Parathyroid adenoma (tissue), 2 donors: Measurements from ENCODE around the gene GNAS-AS1.
A peak's percentile ranks its signal among the peaks of the same experiment; 100 is the strongest.

ENCODE experiments used
- H2AFZ ChIP-seq: fragments of 300-600 bp; sonication (generic); one replicate; pipeline ENCODE4 v1.7.0; 2017; ENCODE audit warnings: antibody characterized with exemption, mild to moderate bottlenecking
- H3K27ac ChIP-seq: fragments of 300-600 bp; sonication (generic); one replicate; pipeline ENCODE4 v1.7.0; 2017
- H3K27me3 ChIP-seq: fragments of 300-600 bp; sonication (generic); one replicate; pipeline ENCODE4 v1.7.0; 2017; ENCODE audit warnings: low read length; ENCODE audit not compliant: control insufficient read depth, insufficient read depth
- H3K36me3 ChIP-seq: fragments of 300-600 bp; sonication (generic); one replicate; pipeline ENCODE4 v1.7.0; 2017; ENCODE audit warnings: low read length; ENCODE audit not compliant: control insufficient read depth, insufficient read depth
- H3K4me1 ChIP-seq: fragments of 300-600 bp; sonication (generic); one replicate; pipeline ENCODE4 v1.7.0; 2017; ENCODE audit warnings: control low read depth
- H3K4me2 ChIP-seq: fragments of 300-600 bp; sonication (generic); one replicate; pipeline ENCODE4 v1.7.0; 2017; ENCODE audit warnings: low read length
- H3K4me3 ChIP-seq: fragments of 300-600 bp; sonication (generic); one replicate; pipeline ENCODE4 v1.7.0; 2017; ENCODE audit warnings: low read depth, low read length
- H3K79me2 ChIP-seq: fragments of 300-600 bp; sonication (generic); one replicate; pipeline ENCODE4 v1.7.0; 2017; ENCODE audit warnings: control low read depth
- H3K9ac ChIP-seq: fragments of 300-600 bp; sonication (generic); one replicate; pipeline ENCODE4 v1.7.0; 2017; ENCODE audit warnings: mild to moderate bottlenecking
- H3K9me3 ChIP-seq: fragments of 300-600 bp; sonication (generic); one replicate; pipeline ENCODE4 v1.7.0; 2017; ENCODE audit warnings: low read length; ENCODE audit not compliant: control insufficient read depth
- CTCF ChIP-seq: fragments of 300-600 bp; sonication (generic); IDR thresholded peaks from one replicate; pipeline ENCODE4 v1.7.0; 2017; ENCODE audit warnings: antibody characterized with exemption, mild to moderate bottlenecking
- donor health status: primary hyperparathyroidism.

Gene GNAS-AS1

GRCh38 chr20:58893355-58894120, 42.8 kb upstream of the GNAS-AS1 start:
- no peak overlapping the region for H2AFZ ChIP-seq
- H3K4me1 ChIP-seq: peaks cover 38% of the 10 kb centered on the region
- peak overlapping the region; percentile 98 for H3K27ac ChIP-seq
- H3K4me2 ChIP-seq: peak overlapping the region; percentile 60
- no peaks in the 10 kb centered on the region for H3K27me3 ChIP-seq
- peaks cover 59% of the 10 kb centered on the region for H3K79me2 ChIP-seq
- no peaks in the 10 kb centered on the region for H3K9me3 ChIP-seq
- H3K4me3 ChIP-seq: peak overlapping the region; percentile 89
- H3K9ac ChIP-seq: no peak overlapping the region
- no peaks in the 10 kb centered on the region for H3K36me3 ChIP-seq
- no peak for TF ChIP-seq CTCF

- peak overlapping the region; percentile 34 for H3K9ac ChIP-seq
- peaks cover 53% of the 10 kb centered on the region for H3K79me2 ChIP-seq
Observed at GRCh38 chr20:58892932-58893224, 42.2 kb upstream of the GNAS-AS1 start.

GRCh38 chr20:58892141-58892931, 41.6 kb upstream of the GNAS-AS1 start:
- H3K4me2 ChIP-seq: peak overlapping the region; percentile 60
- peaks cover 47% of the 10 kb centered on the region for H3K79me2 ChIP-seq
- peak; percentile 2 for TF ChIP-seq CTCF
- H3K4me3 ChIP-seq: peak overlapping the region; percentile 89
- no peaks in the 10 kb centered on the region for H3K9me3 ChIP-seq
- H3K9ac ChIP-seq: peak overlapping the region; percentile 95
- no peaks in the 10 kb centered on the region for H3K27me3 ChIP-seq
- H3K36me3 ChIP-seq: no peaks in the 10 kb centered on the region
- peak overlapping the region; percentile 84 for H2AFZ ChIP-seq
- H3K27ac ChIP-seq: peak overlapping the region; percentile 98
- H3K4me1 ChIP-seq: peaks cover 31% of the 10 kb centered on the region

More at GRCh38 chr20:58892932-58893224, 42.2 kb upstream of the GNAS-AS1 start:
- peak overlapping the region; percentile 89 for H3K4me3 ChIP-seq
- peak overlapping the region; percentile 98 for H3K27ac ChIP-seq
- H2AFZ ChIP-seq: peak overlapping the region; percentile 69
- H3K9me3 ChIP-seq: no peaks in the 10 kb centered on the region
- no peaks in the 10 kb centered on the region for H3K36me3 ChIP-seq
- no peaks in the 10 kb centered on the region for H3K27me3 ChIP-seq
- H3K4me2 ChIP-seq: peak overlapping the region; percentile 60
- TF ChIP-seq CTCF: no peak
- H3K4me1 ChIP-seq: peaks cover 36% of the 10 kb centered on the region

- Histone ChIP-seq H3K9me3 (no peaks in the 10 kb centered on the region), H3K36me3 (no peaks in the 10 kb centered on the region), H3K9ac (peak overlapping the region; percentile 95), H3K27me3 (no peaks in the 10 kb centered on the region), H3K4me1 (peaks cover 27% of the 10 kb centered on the region), H3K27ac (peak overlapping the region; percentile 98), H2AFZ (peak overlapping the region; percentile 84), H3K4me2 (peak overlapping the region; percentile 60), H3K79me2 (peaks cover 41% of the 10 kb centered on the region), H3K4me3 (peak overlapping the region; percentile 89)
- no peak for TF ChIP-seq CTCF
Observed at GRCh38 chr20:58891718-58892140, 41.0 kb upstream of the GNAS-AS1 start.
